Glomerular visceral epithelial cell (primary cell): ENCODE measurements around the gene B3GNT8.
"Not testable (repeated sequence)": the region's sequence is repeated elsewhere in the genome, so short reads cannot be mapped to it uniquely, and the experiment has no call there.

Experiments used
- DNase-seq: peaks from one replicate; pipeline ENCODE4 v3.0.0-alpha.2; 2016; ENCODE audit errors: extremely low spot score

B3GNT8 gene

GRCh38 chr19:41437944-41438574, 10.9 kb upstream of the B3GNT8 start:
- DNase-seq, result no peak

- no peak for DNase-seq
Measured at GRCh38 chr19:41436674-41436951, 9.4 kb upstream of the B3GNT8 start.

GRCh38 chr19:41435936-41436673, 8.9 kb upstream of the B3GNT8 start:
- DNase-seq, result no peak

- DNase-seq, result not testable (repeated sequence)
Measured at GRCh38 chr19:41435376-41435775, 8.2 kb upstream of the B3GNT8 start.

- no peak for DNase-seq
Measured at GRCh38 chr19:41434450-41434849, 7.3 kb upstream of the B3GNT8 start.

- DNase-seq, result no peak
Measured at GRCh38 chr19:41433171-41433570, 6.0 kb upstream of the B3GNT8 start.

- DNase-seq, result no peak
Measured at GRCh38 chr19:41431426-41432386, 4.5 kb upstream of the B3GNT8 start.

- DNase-seq, result peak; percentile 26
Measured at GRCh38 chr19:41430922-41431321, 3.7 kb upstream of the B3GNT8 start.

- DNase-seq, result no peak
Measured at GRCh38 chr19:41428481-41428859, 1.3 kb upstream of the B3GNT8 start.

- no peak for DNase-seq
Measured at GRCh38 chr19:41427647-41428480, 690 bp upstream of the B3GNT8 start.

- DNase-seq, result no peak
Measured at GRCh38 chr19:41426116-41426841, 895 bp downstream of the B3GNT8 start.

- DNase-seq, result no peak
Measured at GRCh38 chr19:41425174-41426115, 1.7 kb downstream of the B3GNT8 start.

- DNase-seq, result no peak
Measured at GRCh38 chr19:41424335-41425173, 2.6 kb downstream of the B3GNT8 start.

- DNase-seq, result no peak
Measured at GRCh38 chr19:41422955-41423354, 4.2 kb downstream of the B3GNT8 start.

- no peak for DNase-seq
Measured at GRCh38 chr19:41422456-41422855, 4.7 kb downstream of the B3GNT8 start.

- no peak for DNase-seq
Measured at GRCh38 chr19:41421973-41422372, 5.2 kb downstream of the B3GNT8 start.

- DNase-seq, result no peak
Measured at GRCh38 chr19:41421314-41421713, 5.9 kb downstream of the B3GNT8 start.

- DNase-seq, result no peak
Measured at GRCh38 chr19:41420101-41420880, 6.9 kb downstream of the B3GNT8 start.
